Measurements from ENCODE around the gene TMEM158.

DNA sequence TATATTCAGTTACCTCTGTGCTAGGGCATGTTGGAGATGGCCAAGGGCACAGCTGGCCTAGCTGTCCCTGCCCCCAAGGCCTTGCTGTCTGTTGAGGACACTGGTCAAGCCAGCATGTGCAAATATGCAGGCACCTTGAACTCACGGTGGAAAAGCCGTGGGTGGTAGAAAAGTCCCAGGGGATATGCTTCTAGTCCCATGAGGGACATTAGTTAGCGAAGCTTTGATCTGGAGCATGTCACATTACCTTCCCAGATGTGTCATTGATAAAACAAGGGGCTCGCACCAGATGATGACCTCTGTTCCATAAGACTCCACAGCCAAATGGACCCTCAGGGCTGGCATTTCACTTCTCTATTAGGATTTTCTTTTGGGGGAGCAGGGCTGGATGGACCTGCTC is 14.2 kb upstream of the TMEM158 start:
- TF ChIP-seq RARB (CRISPR knock-in tag; IDR thresholded peaks at IDR 0.05), result no peak
- TF ChIP-seq, protein P1, sequence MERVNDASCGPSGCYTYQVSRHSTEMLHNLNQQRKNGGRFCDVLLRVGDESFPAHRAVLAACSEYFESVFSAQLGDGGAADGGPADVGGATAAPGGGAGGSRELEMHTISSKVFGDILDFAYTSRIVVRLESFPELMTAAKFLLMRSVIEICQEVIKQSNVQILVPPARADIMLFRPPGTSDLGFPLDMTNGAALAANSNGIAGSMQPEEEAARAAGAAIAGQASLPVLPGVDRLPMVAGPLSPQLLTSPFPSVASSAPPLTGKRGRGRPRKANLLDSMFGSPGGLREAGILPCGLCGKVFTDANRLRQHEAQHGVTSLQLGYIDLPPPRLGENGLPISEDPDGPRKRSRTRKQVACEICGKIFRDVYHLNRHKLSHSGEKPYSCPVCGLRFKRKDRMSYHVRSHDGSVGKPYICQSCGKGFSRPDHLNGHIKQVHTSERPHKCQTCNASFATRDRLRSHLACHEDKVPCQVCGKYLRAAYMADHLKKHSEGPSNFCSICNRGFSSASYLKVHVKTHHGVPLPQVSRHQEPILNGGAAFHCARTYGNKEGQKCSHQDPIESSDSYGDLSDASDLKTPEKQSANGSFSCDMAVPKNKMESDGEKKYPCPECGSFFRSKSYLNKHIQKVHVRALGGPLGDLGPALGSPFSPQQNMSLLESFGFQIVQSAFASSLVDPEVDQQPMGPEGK (CRISPR knock-in tag; IDR thresholded peaks at IDR 0.05; ENCODE audit: borderline replicate concordance), result no peak
- no peak for TF ChIP-seq SNAI2 (CRISPR knock-in tag; IDR thresholded peaks at IDR 0.05)
- TF ChIP-seq ZNF8 (CRISPR knock-in tag; IDR thresholded peaks at IDR 0.05), result no peak
- TF ChIP-seq PPARA (CRISPR knock-in tag; IDR thresholded peaks at IDR 0.05; ENCODE audit: borderline replicate concordance), result no peak
- TF ChIP-seq ESRRG (CRISPR knock-in tag; IDR thresholded peaks at IDR 0.05), result no peak
- no peak for TF ChIP-seq ZC3H10 (CRISPR knock-in tag; IDR thresholded peaks at IDR 0.05)
- TF ChIP-seq, protein P2, sequence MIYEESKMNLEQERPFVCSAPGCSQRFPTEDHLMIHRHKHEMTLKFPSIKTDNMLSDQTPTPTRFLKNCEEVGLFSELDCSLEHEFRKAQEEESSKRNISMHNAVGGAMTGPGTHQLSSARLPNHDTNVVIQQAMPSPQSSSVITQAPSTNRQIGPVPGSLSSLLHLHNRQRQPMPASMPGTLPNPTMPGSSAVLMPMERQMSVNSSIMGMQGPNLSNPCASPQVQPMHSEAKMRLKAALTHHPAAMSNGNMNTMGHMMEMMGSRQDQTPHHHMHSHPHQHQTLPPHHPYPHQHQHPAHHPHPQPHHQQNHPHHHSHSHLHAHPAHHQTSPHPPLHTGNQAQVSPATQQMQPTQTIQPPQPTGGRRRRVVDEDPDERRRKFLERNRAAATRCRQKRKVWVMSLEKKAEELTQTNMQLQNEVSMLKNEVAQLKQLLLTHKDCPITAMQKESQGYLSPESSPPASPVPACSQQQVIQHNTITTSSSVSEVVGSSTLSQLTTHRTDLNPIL (CRISPR knock-in tag; IDR thresholded peaks at IDR 0.05; ENCODE audit: low read depth), result no peak
- TF ChIP-seq ARNTL (CRISPR knock-in tag; IDR thresholded peaks at IDR 0.05; ENCODE audit: borderline replicate concordance, low read depth), result no peak
- TF ChIP-seq ZFP30 (CRISPR knock-in tag; IDR thresholded peaks at IDR 0.05), result no peak
- no peak for TF ChIP-seq BACH2 (CRISPR knock-in tag; IDR thresholded peaks at IDR 0.05; ENCODE audit: borderline replicate concordance)
- TF ChIP-seq GLIS3 (CRISPR knock-in tag; IDR thresholded peaks at IDR 0.05), result no peak
- TF ChIP-seq, protein P3, sequence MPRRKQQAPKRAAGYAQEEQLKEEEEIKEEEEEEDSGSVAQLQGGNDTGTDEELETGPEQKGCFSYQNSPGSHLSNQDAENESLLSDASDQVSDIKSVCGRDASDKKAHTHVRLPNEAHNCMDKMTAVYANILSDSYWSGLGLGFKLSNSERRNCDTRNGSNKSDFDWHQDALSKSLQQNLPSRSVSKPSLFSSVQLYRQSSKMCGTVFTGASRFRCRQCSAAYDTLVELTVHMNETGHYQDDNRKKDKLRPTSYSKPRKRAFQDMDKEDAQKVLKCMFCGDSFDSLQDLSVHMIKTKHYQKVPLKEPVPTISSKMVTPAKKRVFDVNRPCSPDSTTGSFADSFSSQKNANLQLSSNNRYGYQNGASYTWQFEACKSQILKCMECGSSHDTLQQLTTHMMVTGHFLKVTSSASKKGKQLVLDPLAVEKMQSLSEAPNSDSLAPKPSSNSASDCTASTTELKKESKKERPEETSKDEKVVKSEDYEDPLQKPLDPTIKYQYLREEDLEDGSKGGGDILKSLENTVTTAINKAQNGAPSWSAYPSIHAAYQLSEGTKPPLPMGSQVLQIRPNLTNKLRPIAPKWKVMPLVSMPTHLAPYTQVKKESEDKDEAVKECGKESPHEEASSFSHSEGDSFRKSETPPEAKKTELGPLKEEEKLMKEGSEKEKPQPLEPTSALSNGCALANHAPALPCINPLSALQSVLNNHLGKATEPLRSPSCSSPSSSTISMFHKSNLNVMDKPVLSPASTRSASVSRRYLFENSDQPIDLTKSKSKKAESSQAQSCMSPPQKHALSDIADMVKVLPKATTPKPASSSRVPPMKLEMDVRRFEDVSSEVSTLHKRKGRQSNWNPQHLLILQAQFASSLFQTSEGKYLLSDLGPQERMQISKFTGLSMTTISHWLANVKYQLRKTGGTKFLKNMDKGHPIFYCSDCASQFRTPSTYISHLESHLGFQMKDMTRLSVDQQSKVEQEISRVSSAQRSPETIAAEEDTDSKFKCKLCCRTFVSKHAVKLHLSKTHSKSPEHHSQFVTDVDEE (CRISPR knock-in tag; IDR thresholded peaks at IDR 0.05), result no peak

All from SK-N-SH treated with all-trans-retinoic acid at 6 μM for 48 hours (cell line).